PFSK-1 (cell line): ENCODE data around the gene KCNQ1.

Source experiments
- FOXP2 ChIP-seq: optimal IDR thresholded peaks from 2 replicates; pipeline ENCODE3; 2011; ENCODE audit warnings: borderline replicate concordance, control low read depth, inconsistent platforms; ENCODE audit not compliant: insufficient read depth; ENCODE audit errors: extremely low read length, extremely low read depth
- POLR2AphosphoS5 ChIP-seq: IDR thresholded peaks from 2 replicates; pipeline ENCODE4 v1.6.1; 2012; ENCODE audit warnings: low read depth, mild to moderate bottlenecking, control low read depth, low read length, moderate library complexity
- SIN3A ChIP-seq: IDR thresholded peaks from 2 replicates; pipeline ENCODE4 v1.6.1; 2012; ENCODE audit warnings: mild to moderate bottlenecking, low read length, moderate library complexity, borderline replicate concordance; ENCODE audit not compliant: insufficient read depth
- TAF1 ChIP-seq: IDR thresholded peaks from 2 replicates; pipeline ENCODE4 v1.6.1; 2012; ENCODE audit warnings: low read length, control low read depth, borderline replicate concordance; ENCODE audit not compliant: insufficient read depth

GRCh38 chr11:2587132-2587930 is 142.5 kb downstream of the KCNQ1 start:
- TF ChIP-seq POLR2AphosphoS5 (no peak), FOXP2 (no peak), TAF1 (no peak), SIN3A (no peak)
